Measurements from ENCODE around the gene NCOR1.
A peak's percentile ranks its signal among the peaks of the same experiment; 100 is the strongest.
"Not testable (repeated sequence)": the region's sequence is repeated elsewhere in the genome, so short reads cannot be mapped to it uniquely, and the experiment has no call there.

NCOR1 gene

DNA sequence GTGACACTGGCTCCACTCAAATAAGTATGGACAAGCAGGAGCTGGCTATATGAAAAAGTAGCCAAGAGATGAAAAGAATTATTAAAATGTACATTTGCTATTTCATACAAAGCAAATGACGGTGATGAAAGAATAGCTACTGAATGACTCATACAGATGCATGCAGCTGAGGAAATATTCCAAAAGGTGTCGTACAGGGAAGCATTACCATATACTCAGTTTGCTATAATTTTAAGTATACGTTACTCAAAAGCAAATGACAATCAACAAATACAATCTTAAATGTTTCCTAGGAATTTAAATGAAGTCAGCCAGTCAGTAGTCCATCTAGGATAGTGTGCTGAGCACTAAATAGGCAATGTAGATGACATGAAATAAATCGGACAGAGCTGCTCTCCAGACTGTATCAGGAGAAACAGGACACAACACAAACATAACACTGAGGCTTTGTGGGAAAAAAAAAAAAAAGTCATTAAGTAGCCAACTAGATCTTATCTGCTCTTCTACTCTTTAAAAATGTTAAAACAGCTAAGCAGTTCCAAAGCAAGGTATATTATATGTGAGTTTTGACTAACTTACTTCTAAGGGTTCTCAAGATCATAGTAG is 65.0 kb downstream of the NCOR1 start:
- POLR2A ChIA-PET = interaction anchor here (0.6 to 1.6 kb wide), 6 partner anchors 8 to 201 kb away, joined by 4 to 8 read pairs (median 4); partner anchors contain the start of genes NCOR1 and PIGL
- CTCF ChIA-PET = interaction anchor here (1.0 to 1.3 kb wide), 2 partner anchors 64 to 155 kb away, joined by 3 to 4 read pairs; no protein-coding TSS in a partner anchor
- TF ChIP-seq ZNF384 (IDR thresholded peaks at IDR 0.05) (no peak), SP1 (IDR thresholded peaks at IDR 0.05) (no peak), ARNT (IDR thresholded peaks at IDR 0.05) (no peak), SUZ12 (IDR thresholded peaks at IDR 0.05) (no peak), BHLHE40 (IDR thresholded peaks at IDR 0.05; ENCODE audit: borderline replicate concordance) (no peak), ELF4 (IDR thresholded peaks at IDR 0.05) (no peak), FOXA1 (IDR thresholded peaks at IDR 0.05) (no peak), HDGF (IDR thresholded peaks at IDR 0.05; ENCODE audit: borderline replicate concordance) (no peak), NFRKB (IDR thresholded peaks at IDR 0.05) (no peak)
- no peak for DNase-seq (ENCODE audit: extremely low spot score)

DNA sequence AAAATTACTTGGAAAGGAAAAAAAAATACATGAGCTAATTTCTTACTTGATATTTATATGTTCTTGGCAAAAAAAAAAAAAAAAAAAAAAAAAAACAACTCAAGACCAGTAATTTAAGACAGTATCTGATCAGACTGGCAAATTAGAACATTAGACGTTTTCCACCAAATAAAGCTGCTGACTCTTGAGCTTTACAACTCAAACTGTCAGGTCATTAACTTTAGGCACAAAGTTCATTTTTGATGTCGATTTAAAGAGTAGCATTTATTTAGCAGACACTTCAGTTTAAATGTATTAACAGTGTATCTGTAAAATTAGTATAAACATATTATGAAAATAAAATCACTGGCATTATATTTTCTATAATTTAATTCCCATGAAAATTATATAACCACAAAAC is 66.7 kb downstream of the NCOR1 start:
- ChIA-PET POLR2A (interaction anchor here (1.2 kb wide), 1 partner anchor 67 kb away, joined by 6 read pairs; the partner anchor contains the start of gene NCOR1), CTCF (interaction anchor here (0.6 kb wide), 1 partner anchor 738 kb away, joined by 3 read pairs; no protein-coding TSS in a partner anchor)
- TF ChIP-seq FOXA1 (IDR thresholded peaks at IDR 0.05) (no peak), LEF1 (IDR thresholded peaks at IDR 0.05; ENCODE audit: borderline replicate concordance) (no peak), ZNF384 (IDR thresholded peaks at IDR 0.05) (no peak), ARNT (IDR thresholded peaks at IDR 0.05) (no peak), SP1 (IDR thresholded peaks at IDR 0.05) (no peak), FOXK2 (IDR thresholded peaks at IDR 0.05) (no peak), CTBP1 (IDR thresholded peaks at IDR 0.05; ENCODE audit: borderline replicate concordance) (no peak), HDGF (IDR thresholded peaks at IDR 0.05; ENCODE audit: borderline replicate concordance) (no peak), SUZ12 (IDR thresholded peaks at IDR 0.05) (no peak), NFRKB (IDR thresholded peaks at IDR 0.05) (no peak), TARDBP (IDR thresholded peaks at IDR 0.05) (no peak), ELF4 (IDR thresholded peaks at IDR 0.05) (no peak), L3MBTL2 (conservative IDR thresholded peaks at IDR 0.05) (no peak), BHLHE40 (IDR thresholded peaks at IDR 0.05; ENCODE audit: borderline replicate concordance) (no peak)
- DNase-seq (ENCODE audit: extremely low spot score) = no peak

DNA sequence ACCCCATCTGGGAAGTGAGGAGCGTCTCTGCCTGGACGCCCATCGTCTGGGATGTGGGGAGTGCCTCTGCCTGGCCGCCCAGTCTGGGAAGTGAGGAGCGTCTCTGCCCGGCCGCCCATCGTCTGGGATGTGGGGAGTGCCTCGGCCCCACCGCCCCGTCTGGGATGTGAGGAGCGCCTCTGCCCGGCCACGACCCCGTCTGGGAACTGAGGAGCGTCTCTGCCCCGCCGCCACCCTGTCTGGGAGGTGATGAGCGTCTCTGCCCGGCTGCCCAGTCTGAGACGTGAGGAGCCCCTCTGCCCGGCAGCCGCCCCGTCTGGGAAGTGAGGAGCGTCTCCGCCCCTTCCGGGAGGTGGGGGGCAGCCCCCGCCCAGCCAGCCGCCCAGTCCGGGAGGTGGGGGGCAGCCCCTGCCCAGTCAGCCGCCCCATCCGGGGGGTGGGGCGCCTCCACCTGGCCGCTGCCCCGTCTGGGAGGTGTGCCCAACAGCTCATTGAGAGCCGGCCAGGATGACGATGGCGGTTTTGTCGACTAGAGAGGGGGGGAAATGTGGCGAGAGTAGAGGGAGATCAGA is 69.9 kb downstream of the NCOR1 start:
- DNase-seq (ENCODE audit: extremely low spot score); CTCF ChIA-PET; POLR2A ChIA-PET: not testable (repeated sequence)

DNA sequence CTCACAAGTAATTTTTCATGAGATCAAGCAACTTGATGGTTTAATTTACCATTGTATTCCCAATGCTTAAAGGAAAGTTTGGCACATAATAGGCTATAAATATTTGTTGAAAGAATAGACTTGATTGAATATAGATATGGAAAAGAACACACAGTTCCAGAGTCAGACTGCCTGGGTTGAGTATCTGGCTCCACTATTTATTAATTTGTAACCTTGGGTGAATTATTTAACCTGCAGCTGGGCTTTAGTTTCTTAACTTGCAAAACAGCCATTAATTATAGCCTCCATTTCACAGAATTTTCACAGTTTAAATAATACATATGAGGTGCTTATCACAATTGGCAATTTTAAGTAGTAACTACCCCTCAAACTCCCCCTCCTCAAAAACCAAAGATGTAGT is 73.6 kb downstream of the NCOR1 start:
- ChIA-PET CTCF (interaction anchor here (0.5 kb wide), 1 partner anchor 34 kb away, joined by 4 read pairs; no protein-coding TSS in a partner anchor), POLR2A (no interaction called here)
- TF ChIP-seq NFRKB (IDR thresholded peaks at IDR 0.05) = no peak
- no peak for TF ChIP-seq FOXA1 (IDR thresholded peaks at IDR 0.05)
- TF ChIP-seq HDGF (IDR thresholded peaks at IDR 0.05; ENCODE audit: borderline replicate concordance) = no peak
- no peak for TF ChIP-seq TARDBP (IDR thresholded peaks at IDR 0.05)
- no peak for TF ChIP-seq CTBP1 (IDR thresholded peaks at IDR 0.05; ENCODE audit: borderline replicate concordance)

DNA sequence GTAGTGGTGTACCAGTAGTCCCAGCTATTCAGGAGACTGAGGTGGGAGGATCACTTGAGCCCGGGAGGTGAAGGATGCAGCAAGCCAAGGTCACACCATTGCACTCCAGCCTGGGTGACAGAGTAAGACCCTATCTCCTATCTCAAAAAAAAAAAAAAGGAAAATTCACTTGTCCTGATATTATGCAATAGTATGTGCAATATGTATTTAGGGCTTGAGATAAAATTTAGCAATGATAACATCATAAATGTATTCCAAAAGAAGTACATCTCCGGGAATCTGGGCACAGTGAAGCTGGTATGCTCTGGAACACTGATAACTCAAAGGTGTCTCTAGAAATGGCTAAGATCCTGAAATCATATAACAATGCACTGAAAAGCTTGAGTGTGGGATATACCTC is 74.5 kb downstream of the NCOR1 start:
- ChIA-PET POLR2A (no interaction called here), CTCF (interaction anchor here (0.5 kb wide), 1 partner anchor 33 kb away, joined by 4 read pairs; no protein-coding TSS in a partner anchor)
- TF ChIP-seq FOXA1 (IDR thresholded peaks at IDR 0.05) (no peak), LEF1 (IDR thresholded peaks at IDR 0.05; ENCODE audit: borderline replicate concordance) (no peak), NFRKB (IDR thresholded peaks at IDR 0.05) (no peak), FOXK2 (IDR thresholded peaks at IDR 0.05) (no peak), L3MBTL2 (conservative IDR thresholded peaks at IDR 0.05) (no peak), SP1 (IDR thresholded peaks at IDR 0.05) (no peak), ZNF384 (IDR thresholded peaks at IDR 0.05) (no peak), FOXM1 (IDR thresholded peaks at IDR 0.05; ENCODE audit: borderline replicate concordance) (no peak), CTBP1 (IDR thresholded peaks at IDR 0.05; ENCODE audit: borderline replicate concordance) (no peak), BHLHE40 (IDR thresholded peaks at IDR 0.05; ENCODE audit: borderline replicate concordance) (no peak), SUZ12 (IDR thresholded peaks at IDR 0.05) (no peak), TARDBP (IDR thresholded peaks at IDR 0.05) (no peak), ARNT (IDR thresholded peaks at IDR 0.05) (no peak)
- TF ChIP-seq, protein P1, sequence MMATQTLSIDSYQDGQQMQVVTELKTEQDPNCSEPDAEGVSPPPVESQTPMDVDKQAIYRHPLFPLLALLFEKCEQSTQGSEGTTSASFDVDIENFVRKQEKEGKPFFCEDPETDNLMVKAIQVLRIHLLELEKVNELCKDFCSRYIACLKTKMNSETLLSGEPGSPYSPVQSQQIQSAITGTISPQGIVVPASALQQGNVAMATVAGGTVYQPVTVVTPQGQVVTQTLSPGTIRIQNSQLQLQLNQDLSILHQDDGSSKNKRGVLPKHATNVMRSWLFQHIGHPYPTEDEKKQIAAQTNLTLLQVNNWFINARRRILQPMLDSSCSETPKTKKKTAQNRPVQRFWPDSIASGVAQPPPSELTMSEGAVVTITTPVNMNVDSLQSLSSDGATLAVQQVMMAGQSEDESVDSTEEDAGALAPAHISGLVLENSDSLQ (IDR thresholded peaks at IDR 0.05) = no peak
- no peak for DNase-seq (ENCODE audit: extremely low spot score)

More for the DNA sequence above, 73.6 kb downstream of the NCOR1 start:
- no peak for DNase-seq (ENCODE audit: extremely low spot score)

DNA sequence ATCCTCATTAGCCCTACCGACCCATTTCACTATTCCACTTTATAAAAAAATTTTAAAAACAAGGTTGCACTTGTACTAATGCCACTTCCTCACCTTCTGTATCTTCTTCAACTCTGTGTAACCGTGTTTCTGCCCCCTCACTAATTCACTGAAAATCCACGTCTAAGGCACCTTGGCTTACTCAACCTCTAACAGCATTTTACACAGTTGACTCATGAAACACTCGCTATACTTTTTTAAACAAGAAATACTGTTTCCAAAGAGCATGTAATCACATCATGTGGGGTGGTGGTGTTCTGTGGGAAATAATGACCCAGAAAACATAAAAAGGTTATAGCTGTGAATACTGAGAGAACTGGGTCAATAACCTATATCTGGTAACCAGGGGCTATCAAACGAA is 79.9 kb downstream of the NCOR1 start:
- POLR2A ChIA-PET = no interaction called here
- CTCF ChIA-PET = no interaction called here
- DNase-seq (ENCODE audit: extremely low spot score) = no peak

DNA sequence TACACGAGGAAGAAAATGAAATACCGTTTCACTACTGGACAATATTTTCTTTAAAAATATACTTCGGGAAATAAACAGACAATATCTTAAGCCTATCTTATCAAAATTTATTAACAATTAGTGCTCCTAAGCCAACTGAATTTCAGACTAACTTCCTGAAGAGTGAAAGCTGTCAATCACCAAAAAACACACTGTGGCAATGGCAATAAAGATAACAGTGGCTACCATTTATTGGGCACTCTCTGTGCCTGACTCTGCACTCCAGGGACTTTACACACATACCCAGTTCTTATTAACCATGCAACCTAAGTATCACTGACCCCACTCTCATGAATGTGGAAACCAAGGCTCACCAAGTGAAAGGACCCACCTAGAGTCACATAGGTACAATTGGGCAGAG is 83.7 kb downstream of the NCOR1 start:
- TF ChIP-seq TARDBP (IDR thresholded peaks at IDR 0.05) = no peak
- TF ChIP-seq, protein P1 (IDR thresholded peaks at IDR 0.05) = peak; percentile 65
- DNase-seq (ENCODE audit: extremely low spot score) = no peak
- POLR2A ChIA-PET = no interaction called here
- CTCF ChIA-PET = no interaction called here

More for the DNA sequence above, 79.9 kb downstream of the NCOR1 start:
- TF ChIP-seq TARDBP (IDR thresholded peaks at IDR 0.05) (no peak), FOXM1 (IDR thresholded peaks at IDR 0.05; ENCODE audit: borderline replicate concordance) (no peak), CTBP1 (IDR thresholded peaks at IDR 0.05; ENCODE audit: borderline replicate concordance) (no peak), FOXA1 (IDR thresholded peaks at IDR 0.05) (no peak), FOXK2 (IDR thresholded peaks at IDR 0.05) (no peak), ARNT (IDR thresholded peaks at IDR 0.05) (no peak), L3MBTL2 (conservative IDR thresholded peaks at IDR 0.05) (no peak), LEF1 (IDR thresholded peaks at IDR 0.05; ENCODE audit: borderline replicate concordance) (no peak), SP1 (IDR thresholded peaks at IDR 0.05) (no peak)
